ENCODE measurements around the gene DTL. TPM values are rescaled to one million over a fixed set of nuclear protein-coding genes. Genes with fewer than 3 reads are reported as not detected.
A peak's percentile ranks its signal among the peaks of the same experiment; 100 is the strongest.

Gene DTL
- total RNA-seq, 4 donors from 2014 or later, result 0.73 to 16.0 TPM; not detected in 2

DNA sequence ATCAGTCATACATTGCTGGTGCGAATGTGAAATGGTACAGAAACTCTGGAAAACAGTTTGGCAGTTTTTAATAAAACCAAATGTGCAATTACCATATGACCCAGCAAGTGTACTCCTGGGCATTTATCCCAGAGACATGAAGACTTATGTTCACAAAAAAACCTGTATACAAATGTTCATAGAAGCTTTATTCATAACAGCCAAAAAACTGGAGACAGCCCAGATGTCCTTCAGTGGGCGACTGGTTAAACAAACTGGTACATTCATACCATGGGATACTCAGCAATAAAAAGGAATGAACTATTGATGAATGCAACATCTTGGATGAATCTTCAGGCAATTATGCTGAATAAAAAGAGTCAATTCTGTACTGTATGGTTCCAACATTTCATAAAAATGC lies 97.8 kb downstream of the DTL start:
- Histone ChIP-seq H3K4me1 (no peaks in the 10 kb centered on the region), H3K36me3 (no peaks in the 10 kb centered on the region), H3K27me3 (no peaks in the 10 kb centered on the region), H3K4me3 (no peak overlapping the region), H3K27ac (no peak overlapping the region), H3K9me3 (peaks cover 0 to 4% of the 10 kb centered on the region in 2 donors)
- TF ChIP-seq CTCF (IDR thresholded peaks at IDR 0.05) (no peak), POLR2A (IDR thresholded peaks at IDR 0.05) (no peak)
- no peak for DNase-seq
- intact Hi-C loops (cut with DNase I; ENCODE audit: low total_unique reads), result no loop called here

- DNase-seq, result no peak
Observed at GRCh38 chr1:212135166-212135565, 99.6 kb downstream of the DTL start.

DNA sequence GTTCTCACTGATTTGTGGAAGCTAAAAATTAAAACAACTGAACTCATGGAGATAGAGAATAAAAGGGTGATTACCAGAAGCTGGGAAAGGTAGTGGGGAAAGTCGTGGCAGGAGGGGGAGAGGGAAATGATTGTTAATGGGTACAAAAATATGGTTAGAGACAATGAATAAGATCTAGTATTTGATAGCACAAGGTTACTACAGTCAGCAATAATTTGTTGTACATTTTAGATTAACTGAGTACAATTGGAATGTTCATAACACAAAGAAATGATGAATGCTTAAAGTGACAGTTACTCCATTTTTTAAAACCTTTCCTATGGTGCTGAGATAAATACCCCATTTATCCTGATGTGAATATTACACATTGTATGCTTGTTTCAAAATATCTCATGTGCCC lies 102.3 kb downstream of the DTL start:
- intact Hi-C loops (cut with DNase I; ENCODE audit: low total_unique reads), result no loop called here
- Histone ChIP-seq H3K36me3 (no peaks in the 10 kb centered on the region), H3K4me3 (no peak overlapping the region), H3K9me3 (peaks cover 0 to 4% of the 10 kb centered on the region in 2 donors), H3K27me3 (no peaks in the 10 kb centered on the region), H3K4me1 (no peaks in the 10 kb centered on the region), H3K27ac (no peak overlapping the region)
- TF ChIP-seq CTCF (IDR thresholded peaks at IDR 0.05) (no peak), POLR2A (IDR thresholded peaks at IDR 0.05) (no peak)
- DNase-seq, result no peak

More at GRCh38 chr1:212135166-212135565, 99.6 kb downstream of the DTL start:
- no peak overlapping the region for H3K4me3 ChIP-seq
- no peaks in the 10 kb centered on the region for H3K27me3 ChIP-seq
- H3K27ac ChIP-seq, result no peak overlapping the region
- no peaks in the 10 kb centered on the region for H3K4me1 ChIP-seq
- H3K36me3 ChIP-seq, result no peaks in the 10 kb centered on the region
- intact Hi-C loops (cut with DNase I; ENCODE audit: low total_unique reads), result no loop called here
- H3K9me3 ChIP-seq, result peaks cover 0 to 4% of the 10 kb centered on the region in 2 donors
- no peak for TF ChIP-seq POLR2A (IDR thresholded peaks at IDR 0.05)
- no peak for TF ChIP-seq CTCF (IDR thresholded peaks at IDR 0.05)

GRCh38 chr1:212138457-212138856 lies 102.9 kb downstream of the DTL start:
- no peaks in the 10 kb centered on the region for H3K27me3 ChIP-seq
- H3K9me3 ChIP-seq, result peaks cover 0 to 4% of the 10 kb centered on the region in 2 donors
- DNase-seq, result peak in 1 of 2 donors; percentile 24
- no peak overlapping the region for H3K27ac ChIP-seq
- intact Hi-C loops (cut with DNase I; ENCODE audit: low total_unique reads), result no loop called here
- H3K4me1 ChIP-seq, result no peaks in the 10 kb centered on the region
- TF ChIP-seq POLR2A (IDR thresholded peaks at IDR 0.05) (no peak), CTCF (IDR thresholded peaks at IDR 0.05) (peak in 1 of 4 experiments; percentile 32)
- H3K36me3 ChIP-seq, result no peaks in the 10 kb centered on the region
- no peak overlapping the region for H3K4me3 ChIP-seq

- H3K4me3 ChIP-seq, result no peak overlapping the region
- no peak for DNase-seq
- H3K36me3 ChIP-seq, result no peaks in the 10 kb centered on the region
- H3K27ac ChIP-seq, result no peak overlapping the region
- intact Hi-C loops (cut with DNase I; ENCODE audit: low total_unique reads), result no loop called here
- TF ChIP-seq POLR2A (IDR thresholded peaks at IDR 0.05) (no peak), CTCF (IDR thresholded peaks at IDR 0.05) (no peak)
- no peaks in the 10 kb centered on the region for H3K4me1 ChIP-seq
- peaks cover 0 to 4% of the 10 kb centered on the region in 2 donors for H3K9me3 ChIP-seq
- no peaks in the 10 kb centered on the region for H3K27me3 ChIP-seq
Observed at GRCh38 chr1:212139526-212140135, 104.1 kb downstream of the DTL start.
